DND-41 (cell line): Measurements from ENCODE around the gene GOLGA8J.

Experiments used
- CTCF ChIP-seq: IDR thresholded peaks from 2 replicates; pipeline ENCODE4 v1.5.1; 2012; ENCODE audit warnings: borderline replicate concordance, low read length, moderate library complexity, mild to moderate bottlenecking; ENCODE audit not compliant: poor library complexity, severe bottlenecking; ENCODE audit errors: extremely low read depth
- EZH2 ChIP-seq: IDR thresholded peaks from 3 replicates; pipeline ENCODE4 v1.6.1; 2012; ENCODE audit warnings: borderline replicate concordance, low read depth, mild to moderate bottlenecking, moderate library complexity, low read length, inconsistent platforms; ENCODE audit not compliant: severe bottlenecking

DNA sequence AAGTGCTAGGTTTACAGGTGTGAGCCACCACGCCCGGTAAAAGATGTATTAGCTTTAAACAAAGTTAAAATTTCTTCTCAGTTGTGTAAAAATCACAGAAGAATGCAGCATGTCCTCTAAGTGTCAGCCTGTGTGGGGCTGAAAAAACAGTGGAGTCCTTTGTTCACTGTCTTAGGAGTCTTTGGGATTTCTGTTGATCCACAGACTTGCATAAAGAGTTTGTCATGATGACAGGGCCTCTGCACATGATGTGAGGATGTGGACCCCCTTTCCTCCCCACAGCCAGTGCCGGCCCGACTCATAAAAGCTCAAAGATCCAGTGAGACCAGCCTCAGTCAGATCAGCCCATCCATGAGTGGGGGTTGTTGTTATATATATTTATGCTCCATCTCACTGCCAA, 49.0 kb upstream of the GOLGA8J start:
- TF ChIP-seq EZH2 = no peak
- TF ChIP-seq CTCF = no peak
